Measurements from ENCODE around the gene BEAN1.

DNA sequence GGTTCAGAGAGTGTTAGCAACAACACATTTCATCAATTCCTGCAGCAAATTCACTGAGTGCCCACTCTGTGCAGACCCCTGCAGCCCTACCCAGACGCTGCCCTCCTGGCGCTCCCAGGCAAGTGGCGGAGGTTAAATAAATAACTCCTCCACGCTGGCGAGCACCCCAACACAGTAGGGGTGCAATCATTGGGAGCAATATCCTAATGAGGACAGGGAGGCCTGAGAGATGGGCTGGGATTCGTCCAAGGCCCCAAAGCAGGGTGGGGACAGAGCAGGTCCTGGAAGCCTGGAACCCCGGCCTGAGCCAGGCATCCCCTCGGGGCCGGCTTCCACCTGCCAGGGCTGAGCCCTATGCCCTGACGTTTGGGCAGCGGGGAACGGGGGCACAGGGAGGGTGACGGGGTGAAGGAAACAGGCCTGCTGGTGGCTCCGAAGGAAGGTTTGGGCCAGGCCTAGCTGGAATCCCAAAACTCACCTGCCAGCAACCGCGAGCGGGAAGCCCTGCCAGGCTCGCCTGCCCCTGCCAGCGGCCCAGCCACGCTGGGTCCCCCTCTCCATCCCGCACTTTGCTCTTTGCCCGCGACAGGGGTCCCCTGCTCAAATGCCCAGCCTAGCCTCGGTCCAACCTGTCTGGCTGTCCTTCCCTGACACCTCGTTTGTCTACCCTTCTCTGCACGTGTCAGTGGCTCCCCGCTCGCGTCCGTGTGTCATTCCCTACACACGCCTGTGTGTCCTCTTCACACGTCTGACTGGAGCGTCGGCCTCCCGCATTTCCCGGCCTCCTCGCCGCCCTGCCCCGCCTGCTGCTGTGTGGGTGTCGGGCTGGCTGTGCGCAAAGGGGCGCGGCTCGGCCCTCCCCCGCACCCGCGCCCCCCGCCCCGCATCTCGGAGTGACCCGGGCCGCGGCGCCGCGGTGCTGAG is 721 bp upstream of the BEAN1 start:
- TF ChIP-seq MYC (IDR thresholded peaks at IDR 0.05; ENCODE audit: low read depth, low read length) (no peak), POLR2A (IDR thresholded peaks at IDR 0.05; ENCODE audit: extremely low read depth, insufficient read length) (no peak)
- TF ChIP-seq, protein P1, sequence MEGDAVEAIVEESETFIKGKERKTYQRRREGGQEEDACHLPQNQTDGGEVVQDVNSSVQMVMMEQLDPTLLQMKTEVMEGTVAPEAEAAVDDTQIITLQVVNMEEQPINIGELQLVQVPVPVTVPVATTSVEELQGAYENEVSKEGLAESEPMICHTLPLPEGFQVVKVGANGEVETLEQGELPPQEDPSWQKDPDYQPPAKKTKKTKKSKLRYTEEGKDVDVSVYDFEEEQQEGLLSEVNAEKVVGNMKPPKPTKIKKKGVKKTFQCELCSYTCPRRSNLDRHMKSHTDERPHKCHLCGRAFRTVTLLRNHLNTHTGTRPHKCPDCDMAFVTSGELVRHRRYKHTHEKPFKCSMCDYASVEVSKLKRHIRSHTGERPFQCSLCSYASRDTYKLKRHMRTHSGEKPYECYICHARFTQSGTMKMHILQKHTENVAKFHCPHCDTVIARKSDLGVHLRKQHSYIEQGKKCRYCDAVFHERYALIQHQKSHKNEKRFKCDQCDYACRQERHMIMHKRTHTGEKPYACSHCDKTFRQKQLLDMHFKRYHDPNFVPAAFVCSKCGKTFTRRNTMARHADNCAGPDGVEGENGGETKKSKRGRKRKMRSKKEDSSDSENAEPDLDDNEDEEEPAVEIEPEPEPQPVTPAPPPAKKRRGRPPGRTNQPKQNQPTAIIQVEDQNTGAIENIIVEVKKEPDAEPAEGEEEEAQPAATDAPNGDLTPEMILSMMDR (IDR thresholded peaks at IDR 0.05; ENCODE audit: low read depth, low read length) = no peak

Measured in NB4 (cell line).